Activated naive CD4-positive, alpha-beta T cell treated with anti-CD3 and anti-CD28 coated beads, Interleukin-2, amount 10 ng/mL, durations not matched to agents 7 days and 5 days (primary cell): ENCODE measurements around the gene HIPK4.
A peak's percentile ranks its signal among the peaks of the same experiment; 100 is the strongest.

Experiments used
- CTCF ChIA-PET: fragments of 350-600 bp; sonication (Branson Sonifier 250); formaldehyde crosslinking; loops from one replicate; lab custom pipeline; 2021; ENCODE audit warnings: antibody characterized with exemption; lab: Charles Lee
- DNase-seq: peaks from one replicate; pipeline ENCODE4 v3.0.0-alpha.2; 2020
- H3K27ac Mint-ChIP-seq: one replicate; pipeline ENCODE4 v1.8.0; 2021; ENCODE audit warnings: mild to moderate bottlenecking, moderate library complexity, mixed read lengths
- H3K27me3 Mint-ChIP-seq: one replicate; pipeline ENCODE4 v1.8.0; 2021; ENCODE audit warnings: mild to moderate bottlenecking, mixed read lengths
- H3K36me3 Mint-ChIP-seq: one replicate; pipeline ENCODE4 v1.8.0; 2021; ENCODE audit warnings: mixed read lengths
- H3K4me1 Mint-ChIP-seq: one replicate; pipeline ENCODE4 v1.8.0; 2021; ENCODE audit warnings: mixed read lengths
- H3K4me3 Mint-ChIP-seq: one replicate; pipeline ENCODE4 v1.8.0; 2021; ENCODE audit warnings: mild to moderate bottlenecking, moderate library complexity, mixed read lengths
- H3K9me3 Mint-ChIP-seq: one replicate; pipeline ENCODE4 v1.8.0; 2021; ENCODE audit warnings: mixed read lengths

Gene HIPK4

GRCh38 chr19:40393894-40394815 is 4.2 kb upstream of the HIPK4 start:
- Mint-ChIP-seq H3K9me3 (no peaks in the 10 kb centered on the region), H3K4me3 (no peak overlapping the region), H3K36me3 (no peaks in the 10 kb centered on the region), H3K4me1 (peaks cover 10% of the 10 kb centered on the region), H3K27me3 (peaks cover 34% of the 10 kb centered on the region), H3K27ac (no peak overlapping the region)
- CTCF ChIA-PET, result no interaction called here
- DNase-seq, result no peak

GRCh38 chr19:40392894-40393517 is 3.0 kb upstream of the HIPK4 start:
- Mint-ChIP-seq H3K27me3 (peaks cover 23% of the 10 kb centered on the region), H3K9me3 (no peaks in the 10 kb centered on the region), H3K36me3 (no peaks in the 10 kb centered on the region), H3K4me3 (no peak overlapping the region), H3K27ac (no peak overlapping the region), H3K4me1 (peaks cover under 1% of the 10 kb centered on the region)
- DNase-seq, result no peak
- CTCF ChIA-PET, result no interaction called here

- Mint-ChIP-seq H3K27ac (peak overlapping the region; percentile 29), H3K9me3 (no peaks in the 10 kb centered on the region), H3K36me3 (no peaks in the 10 kb centered on the region), H3K4me1 (no peaks in the 10 kb centered on the region), H3K27me3 (peaks cover 20% of the 10 kb centered on the region), H3K4me3 (no peak overlapping the region)
- CTCF ChIA-PET, result no interaction called here
- no peak for DNase-seq
Measured at GRCh38 chr19:40392123-40392522, 2.1 kb upstream of the HIPK4 start.

GRCh38 chr19:40389404-40390083 is 437 bp downstream of the HIPK4 start:
- Mint-ChIP-seq H3K4me3 (no peak overlapping the region), H3K9me3 (no peaks in the 10 kb centered on the region), H3K27ac (no peak overlapping the region), H3K27me3 (peaks cover 24% of the 10 kb centered on the region), H3K36me3 (no peaks in the 10 kb centered on the region), H3K4me1 (no peaks in the 10 kb centered on the region)
- no peak for DNase-seq
- CTCF ChIA-PET, result no interaction called here

GRCh38 chr19:40388481-40388880 is 1.5 kb downstream of the HIPK4 start:
- Mint-ChIP-seq H3K9me3 (no peaks in the 10 kb centered on the region), H3K27ac (no peak overlapping the region), H3K27me3 (peaks cover 24% of the 10 kb centered on the region), H3K4me1 (no peaks in the 10 kb centered on the region), H3K4me3 (no peak overlapping the region), H3K36me3 (no peaks in the 10 kb centered on the region)
- CTCF ChIA-PET, result no interaction called here
- no peak for DNase-seq

- Mint-ChIP-seq H3K4me3 (no peak overlapping the region), H3K9me3 (no peaks in the 10 kb centered on the region), H3K4me1 (no peaks in the 10 kb centered on the region), H3K27ac (no peak overlapping the region), H3K27me3 (peaks cover 18% of the 10 kb centered on the region), H3K36me3 (no peaks in the 10 kb centered on the region)
- no peak for DNase-seq
- CTCF ChIA-PET, result no interaction called here
Measured at GRCh38 chr19:40387155-40387554, 2.8 kb downstream of the HIPK4 start.

GRCh38 chr19:40383668-40384248 is 6.2 kb downstream of the HIPK4 start:
- H3K27me3 Mint-ChIP-seq, result peaks cover 18% of the 10 kb centered on the region
- no peaks in the 10 kb centered on the region for H3K36me3 Mint-ChIP-seq
- no peaks in the 10 kb centered on the region for H3K4me1 Mint-ChIP-seq
- no peak overlapping the region for H3K4me3 Mint-ChIP-seq
- H3K9me3 Mint-ChIP-seq, result no peaks in the 10 kb centered on the region
- H3K27ac Mint-ChIP-seq, result no peak overlapping the region
- CTCF ChIA-PET, result no interaction called here
- no peak for DNase-seq

- Mint-ChIP-seq H3K36me3 (no peaks in the 10 kb centered on the region), H3K27me3 (peaks cover 8% of the 10 kb centered on the region), H3K4me1 (no peaks in the 10 kb centered on the region), H3K27ac (no peak overlapping the region), H3K9me3 (no peaks in the 10 kb centered on the region), H3K4me3 (no peak overlapping the region)
- no peak for DNase-seq
- CTCF ChIA-PET, result no interaction called here
Measured at GRCh38 chr19:40381321-40381720, 8.7 kb downstream of the HIPK4 start.

- Mint-ChIP-seq H3K27me3 (peaks cover 6% of the 10 kb centered on the region), H3K4me1 (no peaks in the 10 kb centered on the region), H3K27ac (no peak overlapping the region), H3K36me3 (no peaks in the 10 kb centered on the region), H3K9me3 (no peaks in the 10 kb centered on the region), H3K4me3 (no peak overlapping the region)
- CTCF ChIA-PET, result no interaction called here
- no peak for DNase-seq
Measured at GRCh38 chr19:40380199-40381037, 9.6 kb downstream of the HIPK4 start.

GRCh38 chr19:40379446-40380198 is 10.4 kb downstream of the HIPK4 start:
- peaks cover 4% of the 10 kb centered on the region for H3K36me3 Mint-ChIP-seq
- DNase-seq, result no peak
- no peaks in the 10 kb centered on the region for H3K27me3 Mint-ChIP-seq
- no peaks in the 10 kb centered on the region for H3K9me3 Mint-ChIP-seq
- CTCF ChIA-PET, result no interaction called here
- H3K27ac Mint-ChIP-seq, result no peak overlapping the region
- peaks cover 6% of the 10 kb centered on the region for H3K4me1 Mint-ChIP-seq
- H3K4me3 Mint-ChIP-seq, result no peak overlapping the region

- H3K27ac Mint-ChIP-seq, result no peak overlapping the region
- peaks cover 11% of the 10 kb centered on the region for H3K4me1 Mint-ChIP-seq
- H3K27me3 Mint-ChIP-seq, result no peaks in the 10 kb centered on the region
- peaks cover 5% of the 10 kb centered on the region for H3K36me3 Mint-ChIP-seq
- H3K9me3 Mint-ChIP-seq, result no peaks in the 10 kb centered on the region
- H3K4me3 Mint-ChIP-seq, result no peak overlapping the region
- DNase-seq, result no peak
- CTCF ChIA-PET, result no interaction called here
Measured at GRCh38 chr19:40378509-40378908, 11.5 kb downstream of the HIPK4 start.

GRCh38 chr19:40377876-40378385 is 12.1 kb downstream of the HIPK4 start:
- Mint-ChIP-seq H3K27me3 (no peaks in the 10 kb centered on the region), H3K27ac (no peak overlapping the region), H3K4me3 (no peak overlapping the region), H3K4me1 (peaks cover 11% of the 10 kb centered on the region), H3K36me3 (peaks cover 6% of the 10 kb centered on the region), H3K9me3 (no peaks in the 10 kb centered on the region)
- no peak for DNase-seq
- CTCF ChIA-PET, result no interaction called here

GRCh38 chr19:40376286-40376862 is 13.6 kb downstream of the HIPK4 start:
- CTCF ChIA-PET, result no interaction called here
- H3K4me3 Mint-ChIP-seq, result no peak overlapping the region
- H3K36me3 Mint-ChIP-seq, result peaks cover 15% of the 10 kb centered on the region
- H3K27ac Mint-ChIP-seq, result no peak overlapping the region
- H3K27me3 Mint-ChIP-seq, result no peaks in the 10 kb centered on the region
- H3K9me3 Mint-ChIP-seq, result no peaks in the 10 kb centered on the region
- H3K4me1 Mint-ChIP-seq, result peaks cover 11% of the 10 kb centered on the region
- DNase-seq, result no peak
